GM21576 (cell line): ENCODE data around the gene BEND2.

Experiments
- ATAC-seq: cut with Tn5 transposase; IDR thresholded peaks from one replicate; pipeline ENCODE4 v1.9.1; 2021; ENCODE audit warnings: mild to moderate bottlenecking, moderate library complexity; ENCODE audit not compliant: unreplicated experiment

The BEND2 gene

GRCh38 chrX:18146954-18147353 lies 73.7 kb downstream of the BEND2 start:
- no peak for ATAC-seq

GRCh38 chrX:18146009-18146408 lies 74.7 kb downstream of the BEND2 start:
- no peak for ATAC-seq

DNA sequence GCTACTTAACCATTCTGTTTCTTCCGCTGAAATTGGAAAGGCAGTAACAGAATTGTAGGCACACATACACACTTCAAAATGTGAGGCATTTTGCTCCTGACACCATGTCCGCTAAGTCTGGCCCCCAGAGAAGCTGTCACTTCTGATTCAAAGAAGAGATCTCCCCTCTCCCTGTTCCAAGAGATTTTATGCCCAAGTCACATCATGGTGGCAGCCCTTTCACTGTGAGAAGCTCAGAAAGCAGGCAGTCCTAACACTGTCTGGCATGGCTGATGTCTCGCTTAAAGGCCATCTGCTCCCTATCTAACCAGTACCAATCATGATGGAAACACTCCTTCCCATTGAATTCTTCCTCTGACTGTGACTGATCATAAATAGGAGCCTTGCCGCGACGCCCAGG lies 83.9 kb downstream of the BEND2 start:
- ATAC-seq = no peak

GRCh38 chrX:18133605-18134004 lies 87.1 kb downstream of the BEND2 start:
- ATAC-seq = no peak

GRCh38 chrX:18129690-18130089 lies 91.0 kb downstream of the BEND2 start:
- ATAC-seq = no peak

GRCh38 chrX:18126971-18127370 lies 93.7 kb downstream of the BEND2 start:
- no peak for ATAC-seq

GRCh38 chrX:18119856-18120255 lies 100.8 kb downstream of the BEND2 start:
- ATAC-seq = no peak
